ENCODE measurements around the gene CBLN3. TPM values are rescaled to one million over a fixed set of nuclear protein-coding genes. Genes with fewer than 3 reads are reported as not detected.
"Not testable (repeated sequence)": the region's sequence is repeated elsewhere in the genome, so short reads cannot be mapped to it uniquely, and the experiment has no call there.

CBLN3 gene
- total and polyA plus RNA-seq, 8 donors, result 0.81 to 4.2 (median 2.1) TPM; not detected in 2

DNA sequence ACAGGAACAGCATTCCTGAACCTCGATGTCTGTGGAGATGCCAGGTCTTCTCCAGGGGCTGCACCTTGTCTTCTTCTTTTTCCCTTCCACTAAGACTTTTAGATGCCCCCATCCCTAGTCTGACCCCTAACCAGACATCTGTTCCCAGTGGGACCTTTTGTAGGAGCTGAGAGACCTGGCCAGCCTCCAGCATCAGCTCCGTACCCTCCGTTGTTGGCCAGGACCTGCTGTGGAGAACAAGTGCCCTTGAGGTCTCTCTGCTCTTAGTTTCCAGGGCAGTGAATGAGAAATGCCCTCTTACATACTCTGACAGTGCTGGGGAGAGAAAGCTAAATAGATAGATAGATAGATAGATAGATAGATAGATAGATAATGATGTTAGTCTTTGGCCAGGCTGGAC lies 29.9 kb upstream of the CBLN3 start:
- Histone ChIP-seq H3K27me3 (no peaks in the 10 kb centered on the region), H3K27ac (no peak overlapping the region), H3K4me3 (no peak overlapping the region), H3K4me1 (no peaks in the 10 kb centered on the region), H3K36me3 (peaks cover 0 to 7% (median 6%) of the 10 kb centered on the region in 4 donors), H3K9me3 (peaks cover 0 to 8% (median 1%) of the 10 kb centered on the region in 4 donors)
- DNase-seq, result no peak
- intact Hi-C loops (cut with DNase I; ENCODE audit: low total_unique reads), result no loop called here
- WGBS, 5 donors, result 71 to 90% (median 87%) methylated on average over 3 of the region's 3 CpGs
- TF ChIP-seq EP300 (IDR thresholded peaks at IDR 0.05), result no peak
- no peak for TF ChIP-seq POLR2A (IDR thresholded peaks at IDR 0.05)
- no peak for TF ChIP-seq POLR2AphosphoS5 (IDR thresholded peaks at IDR 0.05)
- TF ChIP-seq, protein P1, sequence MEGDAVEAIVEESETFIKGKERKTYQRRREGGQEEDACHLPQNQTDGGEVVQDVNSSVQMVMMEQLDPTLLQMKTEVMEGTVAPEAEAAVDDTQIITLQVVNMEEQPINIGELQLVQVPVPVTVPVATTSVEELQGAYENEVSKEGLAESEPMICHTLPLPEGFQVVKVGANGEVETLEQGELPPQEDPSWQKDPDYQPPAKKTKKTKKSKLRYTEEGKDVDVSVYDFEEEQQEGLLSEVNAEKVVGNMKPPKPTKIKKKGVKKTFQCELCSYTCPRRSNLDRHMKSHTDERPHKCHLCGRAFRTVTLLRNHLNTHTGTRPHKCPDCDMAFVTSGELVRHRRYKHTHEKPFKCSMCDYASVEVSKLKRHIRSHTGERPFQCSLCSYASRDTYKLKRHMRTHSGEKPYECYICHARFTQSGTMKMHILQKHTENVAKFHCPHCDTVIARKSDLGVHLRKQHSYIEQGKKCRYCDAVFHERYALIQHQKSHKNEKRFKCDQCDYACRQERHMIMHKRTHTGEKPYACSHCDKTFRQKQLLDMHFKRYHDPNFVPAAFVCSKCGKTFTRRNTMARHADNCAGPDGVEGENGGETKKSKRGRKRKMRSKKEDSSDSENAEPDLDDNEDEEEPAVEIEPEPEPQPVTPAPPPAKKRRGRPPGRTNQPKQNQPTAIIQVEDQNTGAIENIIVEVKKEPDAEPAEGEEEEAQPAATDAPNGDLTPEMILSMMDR (IDR thresholded peaks at IDR 0.05), result no peak

DNA sequence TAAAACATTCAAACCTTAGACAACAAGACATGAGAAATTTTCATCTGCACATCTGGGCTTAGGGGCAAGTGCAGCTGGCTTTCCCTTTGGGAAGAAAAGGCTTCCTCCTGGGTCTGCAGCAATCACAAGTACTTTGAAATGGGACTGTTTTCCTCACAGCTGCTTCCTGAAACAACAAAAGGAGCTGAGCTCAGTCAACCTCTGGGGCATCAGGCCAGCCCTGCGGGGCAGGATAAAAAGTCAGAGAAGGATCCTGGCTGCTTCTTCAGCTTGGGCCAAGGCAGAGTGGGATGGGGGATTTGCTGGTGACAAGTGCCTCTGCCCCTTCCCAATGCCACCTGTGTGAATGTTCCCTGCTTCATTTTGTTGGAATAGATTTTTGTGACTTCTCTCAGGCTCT lies 29.3 kb upstream of the CBLN3 start:
- H3K9me3 ChIP-seq, result peaks cover 0 to 8% (median 1%) of the 10 kb centered on the region in 4 donors
- no peak for TF ChIP-seq POLR2AphosphoS5 (IDR thresholded peaks at IDR 0.05)
- no peak for TF ChIP-seq EP300 (IDR thresholded peaks at IDR 0.05)
- no peak for TF ChIP-seq POLR2A (IDR thresholded peaks at IDR 0.05)
- TF ChIP-seq, protein P1 (IDR thresholded peaks at IDR 0.05), result no peak
- no peak for DNase-seq
- 72 to 92% (median 89%) methylated on average over 1 of the region's 1 CpG for WGBS, 5 donors
- H3K36me3 ChIP-seq, result peaks cover 0 to 7% (median 6%) of the 10 kb centered on the region in 4 donors
- intact Hi-C loops (cut with DNase I; ENCODE audit: low total_unique reads), result no loop called here
- H3K4me3 ChIP-seq, result no peak overlapping the region
- H3K27ac ChIP-seq, result no peak overlapping the region
- H3K4me1 ChIP-seq, result no peaks in the 10 kb centered on the region
- H3K27me3 ChIP-seq, result no peaks in the 10 kb centered on the region

DNA sequence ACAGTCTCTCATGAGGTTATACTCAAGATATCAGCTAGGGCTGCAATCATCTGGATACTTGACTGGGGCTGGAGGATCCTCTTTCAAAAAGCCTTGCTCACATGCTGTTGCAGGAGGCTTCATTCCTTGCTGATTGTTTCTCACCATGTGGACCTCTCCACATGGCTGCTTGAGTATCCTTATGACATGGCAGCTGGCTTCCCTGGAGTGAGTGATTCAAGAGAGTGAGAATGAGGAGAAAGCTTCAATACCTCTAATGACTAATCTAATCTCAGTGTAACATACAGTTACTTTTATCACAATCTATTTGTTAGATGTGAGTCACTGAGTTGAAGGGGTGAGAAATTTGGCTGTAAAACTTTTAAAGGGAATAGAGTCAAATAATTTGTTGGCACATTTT lies 27.5 kb upstream of the CBLN3 start:
- Histone ChIP-seq H3K4me3 (no peak overlapping the region), H3K27ac (no peak overlapping the region), H3K4me1 (no peaks in the 10 kb centered on the region), H3K27me3 (no peaks in the 10 kb centered on the region), H3K9me3 (peaks cover 0 to 8% (median 1%) of the 10 kb centered on the region in 4 donors), H3K36me3 (peaks cover 0 to 13% (median 10%) of the 10 kb centered on the region in 4 donors)
- intact Hi-C loops (cut with DNase I; ENCODE audit: low total_unique reads), result no loop called here
- DNase-seq, result no peak
- no peak for TF ChIP-seq EP300 (IDR thresholded peaks at IDR 0.05)
- TF ChIP-seq, protein P1 (IDR thresholded peaks at IDR 0.05), result no peak

DNA sequence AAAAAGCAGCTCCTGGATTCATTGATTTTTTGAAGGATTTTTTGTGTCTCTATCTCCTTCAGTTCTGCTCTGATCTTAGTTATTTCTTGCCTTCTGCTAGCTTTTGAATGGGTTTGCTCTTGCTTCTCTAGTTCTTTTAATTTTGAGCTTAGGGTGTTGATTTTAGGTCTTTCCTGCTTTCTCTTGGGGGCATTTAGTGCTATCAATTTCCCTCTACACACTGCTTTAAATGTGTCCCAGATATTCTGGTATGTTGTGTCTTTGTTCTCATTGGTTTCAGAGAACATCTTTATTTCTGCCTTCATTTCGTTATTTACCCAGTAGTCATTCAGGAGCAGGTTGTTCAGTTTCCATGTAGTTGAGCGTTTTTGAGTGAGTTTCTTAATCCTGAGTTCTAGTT lies 21.4 kb upstream of the CBLN3 start:
- H3K9me3 ChIP-seq; H3K36me3 ChIP-seq; DNase-seq; H3K27ac ChIP-seq; H3K4me3 ChIP-seq; intact Hi-C loops (cut with DNase I; ENCODE audit: low total_unique reads); H3K27me3 ChIP-seq; H3K4me1 ChIP-seq: not testable (repeated sequence)
- WGBS, 5 donors, result 81 to 93% (median 87%) methylated on average over 2 of the region's 2 CpGs

DNA sequence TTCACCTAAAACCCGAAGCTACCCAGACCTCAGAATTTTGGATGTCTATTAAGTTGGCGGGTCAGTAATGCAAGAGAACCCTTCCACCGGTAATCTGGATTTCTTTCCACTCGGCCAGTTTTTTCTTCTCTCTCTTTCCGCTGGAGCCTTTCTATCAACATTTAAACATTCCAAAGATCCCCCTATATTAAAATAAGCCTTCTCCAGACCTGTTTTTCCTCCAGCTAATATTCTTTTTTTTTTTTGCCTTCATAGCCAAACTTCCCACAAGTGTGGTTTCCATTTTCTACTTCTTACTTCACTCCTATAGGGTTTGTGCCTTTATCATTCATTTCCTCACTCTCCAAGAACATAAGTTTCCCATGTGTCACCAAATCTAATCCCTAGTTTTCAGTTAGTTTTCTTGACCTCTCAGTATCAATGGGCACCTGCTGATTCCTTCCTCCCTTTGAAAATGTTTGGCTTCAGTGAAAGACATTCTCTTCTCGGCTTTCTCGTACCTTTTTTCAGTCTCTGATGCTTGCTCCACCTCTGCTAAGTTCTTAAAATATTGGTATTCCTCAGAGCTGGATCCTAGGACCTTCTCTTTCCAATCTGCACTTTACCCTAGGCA lies 13.7 kb upstream of the CBLN3 start:
- 3 to 6% (median 4%) methylated on average over 6 to 7 of the region's 7 CpGs for WGBS, 5 donors
- Histone ChIP-seq H3K36me3 (peaks cover 15 to 32% (median 29%) of the 10 kb centered on the region in 4 donors), H3K4me1 (peaks cover 16 to 46% (median 34%) of the 10 kb centered on the region in 4 donors), H3K27me3 (no peaks in the 10 kb centered on the region), H3K9me3 (no peaks in the 10 kb centered on the region), H3K27ac (peak overlapping the region; percentile 59 to 100 (median 99)), H3K4me3 (peak overlapping the region; percentile 50 to 70 (median 60))
- TF ChIP-seq EP300 (IDR thresholded peaks at IDR 0.05) (no peak), POLR2A (IDR thresholded peaks at IDR 0.05) (no peak), POLR2AphosphoS5 (IDR thresholded peaks at IDR 0.05) (no peak)
- TF ChIP-seq, protein P1 (IDR thresholded peaks at IDR 0.05), result no peak
- no peak for DNase-seq
- intact Hi-C loops (cut with DNase I; ENCODE audit: low total_unique reads), result no loop called here

All from stomach (tissue), 9 donors.